Activated naive CD4-positive, alpha-beta T cell treated with Interleukin-2 at 50 U/mL for 16 hours (primary cell): ENCODE data around the gene ADAMTS3.
"Not testable (repeated sequence)": the region's sequence is repeated elsewhere in the genome, so short reads cannot be mapped to it uniquely, and the experiment has no call there.

Experiments
- DNase-seq: peaks from one replicate; pipeline ENCODE4 v3.0.0-alpha.2; 2020

The ADAMTS3 gene

GRCh38 chr4:72467633-72468032, 101.4 kb downstream of the ADAMTS3 start:
- no peak for DNase-seq

GRCh38 chr4:72463724-72464123, 105.3 kb downstream of the ADAMTS3 start:
- no peak for DNase-seq

- no peak for DNase-seq
Measured at GRCh38 chr4:72457158-72457557, 111.9 kb downstream of the ADAMTS3 start.

- no peak for DNase-seq
Measured at GRCh38 chr4:72451349-72451748, 117.7 kb downstream of the ADAMTS3 start.

GRCh38 chr4:72449705-72450104, 119.3 kb downstream of the ADAMTS3 start:
- DNase-seq = no peak

GRCh38 chr4:72448231-72448630, 120.8 kb downstream of the ADAMTS3 start:
- DNase-seq = no peak

- no peak for DNase-seq
Measured at GRCh38 chr4:72446353-72447055, 122.5 kb downstream of the ADAMTS3 start.

GRCh38 chr4:72444092-72444491, 124.9 kb downstream of the ADAMTS3 start:
- DNase-seq = no peak

GRCh38 chr4:72442715-72443114, 126.3 kb downstream of the ADAMTS3 start:
- no peak for DNase-seq

- no peak for DNase-seq
Measured at GRCh38 chr4:72442147-72442546, 126.9 kb downstream of the ADAMTS3 start.

GRCh38 chr4:72440386-72440785, 128.6 kb downstream of the ADAMTS3 start:
- no peak for DNase-seq

GRCh38 chr4:72432975-72433374, 136.0 kb downstream of the ADAMTS3 start:
- DNase-seq = no peak

GRCh38 chr4:72432282-72432681, 136.7 kb downstream of the ADAMTS3 start:
- DNase-seq = no peak

GRCh38 chr4:72430988-72431387, 138.0 kb downstream of the ADAMTS3 start:
- no peak for DNase-seq

- DNase-seq = no peak
Measured at GRCh38 chr4:72430050-72430449, 139.0 kb downstream of the ADAMTS3 start.

GRCh38 chr4:72429397-72429889, 139.6 kb downstream of the ADAMTS3 start:
- no peak for DNase-seq

GRCh38 chr4:72427057-72427456, 142.0 kb downstream of the ADAMTS3 start:
- no peak for DNase-seq

- DNase-seq = not testable (repeated sequence)
Measured at GRCh38 chr4:72425908-72426307, 143.1 kb downstream of the ADAMTS3 start.

GRCh38 chr4:72424006-72424405, 145.0 kb downstream of the ADAMTS3 start:
- DNase-seq = no peak

- DNase-seq = no peak
Measured at GRCh38 chr4:72422416-72422815, 146.6 kb downstream of the ADAMTS3 start.

- DNase-seq = no peak
Measured at GRCh38 chr4:72418458-72418857, 150.6 kb downstream of the ADAMTS3 start.

GRCh38 chr4:72410158-72410557, 158.9 kb downstream of the ADAMTS3 start:
- no peak for DNase-seq

- no peak for DNase-seq
Measured at GRCh38 chr4:72408568-72408967, 160.5 kb downstream of the ADAMTS3 start.

- DNase-seq = no peak
Measured at GRCh38 chr4:72405417-72405816, 163.6 kb downstream of the ADAMTS3 start.

GRCh38 chr4:72397314-72397713, 171.7 kb downstream of the ADAMTS3 start:
- no peak for DNase-seq
